ENCODE results near the gene NACC1. TPM values are rescaled to one million over a fixed set of nuclear protein-coding genes. Genes with fewer than 3 reads are reported as not detected.

Gene NACC1
- total RNA-seq, 1 donor from 2014 or later = 62.1 TPM

DNA sequence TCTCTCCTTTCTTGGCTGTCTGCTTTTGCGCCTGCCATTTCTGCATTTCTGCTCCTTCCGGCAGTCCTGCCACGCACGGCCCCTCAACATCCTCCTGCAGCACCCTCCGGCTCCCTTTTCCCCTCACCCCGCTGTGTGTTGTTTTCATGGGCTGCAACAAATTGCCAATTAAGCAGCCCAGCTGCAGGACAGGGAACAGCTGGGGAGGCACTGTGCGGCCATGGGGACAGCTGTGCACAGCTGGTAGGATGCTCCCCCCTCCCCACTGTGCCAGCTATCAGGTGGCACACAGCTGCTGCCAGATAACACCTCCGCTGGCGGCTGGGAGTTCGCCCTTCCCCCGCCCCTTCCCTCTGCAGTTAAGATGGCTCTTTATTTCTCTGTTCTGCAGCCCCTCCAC, 40.8 kb upstream of the NACC1 start:
- Mint-ChIP-seq H3K27ac (no peak overlapping the region), H3K4me1 (no peaks in the 10 kb centered on the region), H3K36me3 (ENCODE audit: low read depth) (no peaks in the 10 kb centered on the region), H3K4me3 (no peak overlapping the region), H3K27me3 (peaks cover 3% of the 10 kb centered on the region), H3K9me3 (no peaks in the 10 kb centered on the region)
- no peak for ATAC-seq (ENCODE audit: low read depth)
- ChIA-PET CTCF (no interaction called here), POLR2A (no interaction called here)
- intact Hi-C loops (cut with micrococcal nuclease) = no loop called here
- TF ChIP-seq, protein P1, sequence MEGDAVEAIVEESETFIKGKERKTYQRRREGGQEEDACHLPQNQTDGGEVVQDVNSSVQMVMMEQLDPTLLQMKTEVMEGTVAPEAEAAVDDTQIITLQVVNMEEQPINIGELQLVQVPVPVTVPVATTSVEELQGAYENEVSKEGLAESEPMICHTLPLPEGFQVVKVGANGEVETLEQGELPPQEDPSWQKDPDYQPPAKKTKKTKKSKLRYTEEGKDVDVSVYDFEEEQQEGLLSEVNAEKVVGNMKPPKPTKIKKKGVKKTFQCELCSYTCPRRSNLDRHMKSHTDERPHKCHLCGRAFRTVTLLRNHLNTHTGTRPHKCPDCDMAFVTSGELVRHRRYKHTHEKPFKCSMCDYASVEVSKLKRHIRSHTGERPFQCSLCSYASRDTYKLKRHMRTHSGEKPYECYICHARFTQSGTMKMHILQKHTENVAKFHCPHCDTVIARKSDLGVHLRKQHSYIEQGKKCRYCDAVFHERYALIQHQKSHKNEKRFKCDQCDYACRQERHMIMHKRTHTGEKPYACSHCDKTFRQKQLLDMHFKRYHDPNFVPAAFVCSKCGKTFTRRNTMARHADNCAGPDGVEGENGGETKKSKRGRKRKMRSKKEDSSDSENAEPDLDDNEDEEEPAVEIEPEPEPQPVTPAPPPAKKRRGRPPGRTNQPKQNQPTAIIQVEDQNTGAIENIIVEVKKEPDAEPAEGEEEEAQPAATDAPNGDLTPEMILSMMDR (IDR thresholded peaks at IDR 0.05) = no peak
- DNase-seq = no peak

DNA sequence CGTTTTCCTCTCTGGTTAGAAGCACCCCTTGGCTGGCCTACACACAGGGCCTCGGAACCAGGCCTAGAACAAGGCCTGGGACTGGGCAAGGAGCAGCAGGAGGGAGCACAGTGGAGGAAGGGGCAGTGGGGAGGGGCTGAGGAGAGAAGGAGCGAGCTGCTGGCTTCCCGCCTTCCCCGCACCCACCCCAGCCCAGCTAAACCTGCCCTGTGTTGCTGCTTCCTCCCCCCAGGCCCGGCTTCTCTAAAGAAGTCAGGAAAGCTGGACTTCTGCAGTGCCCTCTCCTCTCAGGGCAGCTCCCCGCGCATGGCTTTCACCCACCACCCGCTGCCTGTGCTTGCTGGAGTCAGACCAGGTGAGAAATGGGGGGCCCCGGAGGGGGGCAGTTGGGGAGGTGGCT, 39.7 kb upstream of the NACC1 start:
- TF ChIP-seq, protein P1 (IDR thresholded peaks at IDR 0.05) = no peak
- intact Hi-C loops (cut with micrococcal nuclease) = no loop called here
- CTCF ChIA-PET = no interaction called here
- peaks cover 4% of the 10 kb centered on the region for H3K27me3 Mint-ChIP-seq
- H3K27ac Mint-ChIP-seq = no peak overlapping the region
- no peaks in the 10 kb centered on the region for H3K4me1 Mint-ChIP-seq
- POLR2A ChIA-PET = interaction anchor here (0.6 kb wide), 2 partner anchors 127 to 1495 kb away, joined by 3 read pairs; no protein-coding TSS in a partner anchor
- no peaks in the 10 kb centered on the region for H3K9me3 Mint-ChIP-seq
- ATAC-seq (ENCODE audit: low read depth) (no peak), DNase-seq (no peak)
- no peaks in the 10 kb centered on the region for H3K36me3 Mint-ChIP-seq (ENCODE audit: low read depth)
- H3K4me3 Mint-ChIP-seq = no peak overlapping the region

DNA sequence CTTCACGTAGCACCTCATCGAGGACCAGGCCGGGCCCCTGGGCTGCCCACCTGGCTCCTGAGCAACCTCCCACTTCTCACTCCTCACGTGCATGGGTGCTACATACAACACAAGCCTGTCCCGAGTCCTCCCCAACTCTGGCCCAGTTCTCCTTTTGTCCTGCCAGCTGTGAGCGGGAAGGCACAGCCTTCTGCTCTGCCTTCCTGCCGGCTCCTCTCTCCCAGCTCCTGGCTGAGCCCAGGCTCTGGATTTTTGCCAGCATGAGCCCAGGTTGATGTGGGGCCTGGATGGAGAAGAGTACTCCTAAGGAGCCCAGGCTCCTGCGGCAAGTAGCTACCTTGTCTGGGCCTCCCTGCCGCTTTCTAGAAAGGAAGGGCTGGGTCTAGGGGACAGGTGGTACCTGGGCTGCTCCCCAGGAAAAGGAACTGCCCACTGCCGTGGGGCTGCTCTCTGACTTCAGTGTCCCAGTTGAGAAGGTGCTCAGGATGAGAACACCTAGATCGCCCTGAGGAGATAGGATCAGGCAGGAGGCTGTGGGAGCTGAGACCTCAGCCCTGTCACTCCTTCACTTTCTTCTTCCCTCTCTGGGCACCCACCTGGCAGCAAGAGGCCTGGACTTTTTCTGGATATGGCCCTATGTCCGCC, 39.0 kb upstream of the NACC1 start:
- H3K27me3 Mint-ChIP-seq = peaks cover 4% of the 10 kb centered on the region
- H3K9me3 Mint-ChIP-seq = no peaks in the 10 kb centered on the region
- H3K4me1 Mint-ChIP-seq = no peaks in the 10 kb centered on the region
- TF ChIP-seq, protein P1 (IDR thresholded peaks at IDR 0.05) = no peak
- H3K36me3 Mint-ChIP-seq (ENCODE audit: low read depth) = no peaks in the 10 kb centered on the region
- CTCF ChIA-PET = interaction anchor here (1.1 kb wide), 1 partner anchor 18 kb away, joined by 3 read pairs; no protein-coding TSS in a partner anchor
- H3K27ac Mint-ChIP-seq = no peak overlapping the region
- ATAC-seq (ENCODE audit: low read depth) (no peak), DNase-seq (no peak)
- intact Hi-C loops (cut with micrococcal nuclease) = no loop called here
- POLR2A ChIA-PET = interaction anchor here (0.6 kb wide), 2 partner anchors 128 to 1495 kb away, joined by 3 read pairs; no protein-coding TSS in a partner anchor
- no peak overlapping the region for H3K4me3 Mint-ChIP-seq

DNA sequence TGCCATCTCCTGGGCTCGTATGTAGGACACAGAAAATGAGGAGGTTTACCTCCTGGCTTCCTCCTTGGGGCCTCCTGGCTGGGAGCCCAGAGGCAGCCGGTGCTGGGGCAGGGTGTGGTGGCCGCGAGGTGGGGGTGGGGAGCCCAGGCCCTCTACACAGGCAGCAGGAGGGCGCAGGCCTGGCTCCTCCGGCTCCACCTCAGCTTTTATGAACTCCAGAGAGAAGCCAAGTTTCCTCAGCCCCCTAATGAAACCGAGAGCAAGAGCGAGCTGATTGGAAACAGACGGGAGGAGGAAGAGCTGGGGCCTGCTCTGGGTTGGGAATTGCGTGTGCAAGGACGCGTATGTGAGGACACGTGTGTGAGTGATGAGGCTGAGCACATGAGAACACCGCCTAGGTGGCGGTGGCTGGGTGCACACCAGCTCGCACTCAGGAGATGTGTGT, 38.5 kb upstream of the NACC1 start:
- TF ChIP-seq, protein P1 (IDR thresholded peaks at IDR 0.05) = no peak
- intact Hi-C loops (cut with micrococcal nuclease) = no loop called here
- H3K4me3 Mint-ChIP-seq = no peak overlapping the region
- no peaks in the 10 kb centered on the region for H3K36me3 Mint-ChIP-seq (ENCODE audit: low read depth)
- no peak overlapping the region for H3K27ac Mint-ChIP-seq
- H3K4me1 Mint-ChIP-seq = no peaks in the 10 kb centered on the region
- ChIA-PET POLR2A (no interaction called here), CTCF (interaction anchor here (1.1 kb wide), 1 partner anchor 19 kb away, joined by 3 read pairs; no protein-coding TSS in a partner anchor)
- H3K27me3 Mint-ChIP-seq = peaks cover 6% of the 10 kb centered on the region
- no peak for DNase-seq
- H3K9me3 Mint-ChIP-seq = no peaks in the 10 kb centered on the region
- ATAC-seq (ENCODE audit: low read depth) = no peak

DNA sequence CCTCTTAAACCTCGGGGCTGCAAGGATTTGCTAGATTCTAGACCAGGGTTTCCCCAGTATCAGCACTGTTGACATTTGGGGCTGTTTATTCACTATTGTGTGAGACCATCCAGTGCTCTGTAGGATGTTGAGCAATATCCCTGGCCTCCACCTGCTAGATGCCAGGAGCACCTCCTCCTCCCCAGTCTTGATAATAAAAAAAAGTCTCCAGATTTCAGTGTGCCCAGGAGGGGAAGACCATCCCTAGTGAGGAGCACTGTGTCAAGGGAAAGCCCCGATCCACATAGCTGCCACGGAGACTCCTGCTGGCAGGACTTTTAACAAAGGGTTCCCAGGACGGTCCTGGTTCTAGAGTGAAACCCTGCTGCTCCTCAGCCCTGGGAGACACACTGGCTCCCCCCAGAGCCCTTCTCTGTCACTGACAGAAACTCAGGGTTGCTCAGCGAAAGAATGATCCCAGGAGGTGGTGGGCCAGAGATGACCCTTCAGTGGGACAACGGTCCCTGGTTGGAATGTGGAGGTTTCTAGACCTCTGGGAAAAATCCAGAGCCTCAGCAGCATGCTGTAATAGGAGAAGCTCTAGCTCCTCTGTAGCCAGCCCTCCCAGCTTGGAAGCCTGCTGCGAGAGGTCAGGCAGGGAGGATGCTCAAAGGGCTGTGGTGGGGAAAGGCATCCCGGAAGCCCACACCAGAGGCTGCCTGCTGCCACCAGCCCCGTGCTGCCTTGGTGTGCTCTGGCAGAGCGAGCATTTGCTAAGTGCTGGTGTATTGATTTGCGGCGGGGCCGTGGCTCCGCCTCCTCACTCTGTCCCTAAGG, 35.7 kb upstream of the NACC1 start:
- DNase-seq (no peak), ATAC-seq (ENCODE audit: low read depth) (no peak)
- Mint-ChIP-seq H3K4me1 (no peaks in the 10 kb centered on the region), H3K4me3 (no peak overlapping the region), H3K36me3 (ENCODE audit: low read depth) (no peaks in the 10 kb centered on the region), H3K27ac (no peak overlapping the region), H3K9me3 (no peaks in the 10 kb centered on the region), H3K27me3 (peaks cover 4% of the 10 kb centered on the region)
- intact Hi-C loops (cut with micrococcal nuclease) = no loop called here
- TF ChIP-seq, protein P1 (IDR thresholded peaks at IDR 0.05) = no peak
- ChIA-PET CTCF (interaction anchor here (0.9 kb wide), 1 partner anchor 11 kb away, joined by 3 read pairs; no protein-coding TSS in a partner anchor), POLR2A (no interaction called here)
